Naive thymus-derived CD4-positive, alpha-beta T cell (primary cell): Measurements from ENCODE around the gene OSM. TPM values are rescaled to one million over a fixed set of nuclear protein-coding genes. Genes with fewer than 3 reads are reported as not detected.
A peak's percentile ranks its signal among the peaks of the same experiment; 100 is the strongest.

ENCODE experiments used
- ATAC-seq: fragments of 150-1000 bp; cut with Tn5 transposase; 2 replicates; pipeline ENCODE4 v1.10.0; 2021; ENCODE audit warnings: mild to moderate bottlenecking, moderate library complexity
- CTCF ChIA-PET: fragments of 350-600 bp; sonication (Branson Sonifier 250); formaldehyde crosslinking; loops from one replicate; lab custom pipeline; 2021; ENCODE audit warnings: antibody characterized with exemption; lab: Charles Lee
- POLR2A ChIA-PET: fragments of 350-600 bp; sonication (Branson Sonifier 250); formaldehyde crosslinking; loops from one replicate; lab custom pipeline; 2021; ENCODE audit warnings: antibody characterized with exemption, inconsistent platforms; lab: Charles Lee
- DNase-seq, 9 donors: peaks; one replicate each; pipeline versions ENCODE4 v3.0.0 to v3.0.0-alpha.2; 2020 to 2022; ENCODE audit warnings: mixed read lengths in 1 of 9
- H3K27ac ChIP-seq: one replicate; pipeline ENCODE4 v1.7.0; 2013; ENCODE audit warnings: mild to moderate bottlenecking, low read depth, low read length, moderate library complexity
- H3K27me3 ChIP-seq, 2 donors: one replicate each; pipeline ENCODE4 v1.7.0; 2013; ENCODE audit warnings: low read length in 2 of 2, mild to moderate bottlenecking in 2 of 2, moderate library complexity in 2 of 2; ENCODE audit not compliant: control insufficient read depth in 2 of 2, insufficient read depth in 2 of 2
- H3K36me3 ChIP-seq, 3 experiments: 1 replicate in 2 of 3; 2 replicates in 1 of 3; pipeline ENCODE4 v1.7.0; 2013; ENCODE audit warnings: low read length in 3 of 3, mild to moderate bottlenecking in 3 of 3, moderate library complexity in 1 of 3; ENCODE audit not compliant: insufficient read depth in 3 of 3, control insufficient read depth in 2 of 3
- H3K4me1 ChIP-seq, 2 donors: one replicate each; pipeline ENCODE4 v1.7.0; 2013; ENCODE audit warnings: low read length in 2 of 2, mild to moderate bottlenecking in 2 of 2, moderate library complexity in 1 of 2; ENCODE audit not compliant: control insufficient read depth in 2 of 2, insufficient read depth in 2 of 2
- H3K4me3 ChIP-seq: 2 replicates; pipeline ENCODE4 v1.7.0; 2013; ENCODE audit warnings: mild to moderate bottlenecking, low read length
- H3K9me3 ChIP-seq, 3 experiments: 1 replicate in 2 of 3; 2 replicates in 1 of 3; pipeline ENCODE4 v1.7.0; 2013; ENCODE audit warnings: low read length in 3 of 3; ENCODE audit not compliant: control insufficient read depth in 2 of 3
- H3K27ac Mint-ChIP-seq, 9 donors: one replicate each; pipeline ENCODE4 v1.8.0; 2020 to 2022; ENCODE audit warnings: mixed read lengths in 9 of 9, mild to moderate bottlenecking in 8 of 9, moderate library complexity in 5 of 9, inconsistent platforms in 2 of 9
- H3K27me3 Mint-ChIP-seq, 5 donors: one replicate each; pipeline ENCODE4 v1.8.0; 2021 to 2022; ENCODE audit warnings: mixed read lengths in 5 of 5, mild to moderate bottlenecking in 1 of 5
- H3K36me3 Mint-ChIP-seq, 5 donors: one replicate each; pipeline ENCODE4 v1.8.0; 2020 to 2022; ENCODE audit warnings: mixed read lengths in 5 of 5, mild to moderate bottlenecking in 3 of 5, inconsistent platforms in 1 of 5
- H3K4me1 Mint-ChIP-seq, 7 donors: one replicate each; pipeline ENCODE4 v1.8.0; 2020 to 2022; ENCODE audit warnings: mixed read lengths in 7 of 7, mild to moderate bottlenecking in 3 of 7, inconsistent platforms in 1 of 7
- H3K4me3 Mint-ChIP-seq, 10 donors: one replicate each; pipeline ENCODE4 v1.8.0; 2020 to 2022; ENCODE audit warnings: mild to moderate bottlenecking in 10 of 10, mixed read lengths in 10 of 10, moderate library complexity in 6 of 10, inconsistent platforms in 2 of 10
- H3K9me3 Mint-ChIP-seq, 11 donors: one replicate each; pipeline ENCODE4 v1.8.0; 2020 to 2022; ENCODE audit warnings: mixed read lengths in 11 of 11, mild to moderate bottlenecking in 4 of 11, inconsistent platforms in 1 of 11, moderate library complexity in 1 of 11
- intact Hi-C, 2 donors: fragments of 100-400 bp; cut with micrococcal nuclease; formaldehyde crosslinking; loops; one replicate each; pipeline ENCODE4 v1.15.1; 2023
- polyA plus RNA-seq, 2 donors: library from polyadenylated mRNA; unstranded; fragments of 300-500 nt; fragmentation: Illumina TruSeq; gene quantifications; one replicate each; pipeline ENCODE4 v1.2.3, GENCODE V29; 2021
- total RNA-seq, 6 experiments: library from RNA in 5 of 6; stranded (reverse) in 5 of 6; gene quantifications; 1 replicate in 5 of 6; 2 replicates in 1 of 6; pipeline ENCODE4 v1.2.3 and lab custom pipeline; 2021 to 2026

The OSM gene
- total and polyA plus RNA-seq, 7 experiments from 2014 or later = 0.49 to 158 (median 6.3) TPM

DNA sequence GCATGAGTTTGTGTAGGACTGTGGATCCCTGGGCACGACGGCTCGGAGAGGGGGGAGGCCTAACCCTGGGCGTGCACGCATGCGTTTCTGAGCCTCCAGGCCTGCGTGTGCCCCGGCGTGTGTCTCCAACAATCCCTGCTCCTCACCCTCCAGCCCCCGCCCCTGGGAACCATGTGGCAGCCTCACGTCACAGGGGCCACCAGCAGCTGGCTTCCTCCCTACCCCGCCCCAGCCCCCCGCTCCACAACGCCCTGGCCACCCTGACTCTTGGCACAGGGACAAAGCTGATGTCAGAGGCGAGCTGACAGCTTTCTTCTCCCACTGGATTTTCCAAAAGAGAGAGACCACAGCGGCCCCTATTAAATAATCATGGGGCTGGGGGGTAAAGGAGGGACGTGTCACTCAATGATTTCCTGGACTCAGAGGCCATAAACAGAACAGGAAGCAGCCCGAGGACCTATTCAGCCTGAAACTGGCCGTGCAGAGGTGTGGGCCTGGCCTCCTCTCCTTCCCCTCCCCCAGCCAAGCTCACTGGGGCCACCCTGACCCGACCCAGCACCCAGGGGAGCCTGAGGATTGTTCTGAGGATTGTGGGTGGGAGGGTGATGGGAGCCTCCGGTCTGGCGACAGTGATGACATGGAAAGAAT, 13.3 kb downstream of the OSM start:
- Histone ChIP-seq H3K36me3 (no peaks in the 10 kb centered on the region), H3K4me1 (no peaks in the 10 kb centered on the region), H3K9me3 (no peaks in the 10 kb centered on the region), H3K27ac (no peak overlapping the region), H3K27me3 (no peaks in the 10 kb centered on the region), H3K4me3 (no peak overlapping the region)
- H3K4me3 Mint-ChIP-seq = peak overlapping the region in 1 of 10 donors; percentile 71
- POLR2A ChIA-PET = no interaction called here
- DNase-seq = no peak
- no peak for ATAC-seq
- CTCF ChIA-PET = interaction anchor here (0.6 to 0.8 kb wide), 2 partner anchors 146 to 502 kb away, joined by 3 read pairs; no protein-coding TSS in a partner anchor
- H3K36me3 Mint-ChIP-seq = no peaks in the 10 kb centered on the region
- peaks cover 0 to 5% (median 3%) of the 10 kb centered on the region in 5 donors for H3K27me3 Mint-ChIP-seq
- peaks cover 5 to 51% (median 14%) of the 10 kb centered on the region in 7 donors for H3K4me1 Mint-ChIP-seq
- H3K27ac Mint-ChIP-seq = peak overlapping the region in 1 of 9 donors; percentile 64
- no peaks in the 10 kb centered on the region for H3K9me3 Mint-ChIP-seq
- intact Hi-C loops = loop anchor here in 1 of 2 donors (2.0 kb wide), 1 partner anchor 487 kb away; the partner anchor contains the start of genes UQCR10 and ZMAT5

DNA sequence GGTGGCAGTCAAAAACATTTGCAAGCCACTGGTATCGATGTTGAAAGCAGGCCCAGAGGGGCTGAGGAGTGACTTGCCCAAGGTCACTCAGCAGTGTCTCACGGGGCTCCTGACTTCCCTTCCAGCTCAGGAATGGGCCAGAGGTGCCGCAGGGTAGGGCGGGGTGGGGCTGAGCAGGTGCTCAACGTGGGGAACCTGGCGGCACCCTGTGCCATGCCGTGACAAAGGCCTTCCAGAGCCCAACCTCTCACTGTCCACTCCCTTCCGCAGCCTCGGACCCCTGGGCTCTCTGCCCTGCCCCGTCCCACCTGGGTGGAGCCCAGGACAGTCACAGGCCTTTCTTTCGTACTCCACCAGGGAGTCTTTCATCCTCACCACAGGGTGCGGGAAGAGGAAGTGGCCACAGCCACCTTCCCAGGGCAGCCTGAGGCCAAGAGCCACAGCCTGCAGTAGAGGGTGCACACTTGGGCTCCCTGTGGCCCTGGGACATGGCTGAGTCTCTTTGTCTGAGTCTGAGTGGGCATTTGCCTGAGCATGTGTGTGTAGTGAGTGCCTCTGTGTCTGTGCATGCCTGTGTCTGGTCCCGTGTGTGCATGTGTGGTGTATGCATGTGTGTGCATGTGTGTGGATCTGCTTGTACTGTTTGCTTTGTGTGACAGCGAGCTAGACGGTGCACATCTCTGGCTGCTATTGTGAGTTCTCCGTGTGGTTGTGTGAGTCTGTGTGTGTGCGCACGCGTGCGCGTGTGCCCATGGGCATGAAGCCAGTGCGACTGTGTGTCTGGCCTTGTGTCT, 14.0 kb downstream of the OSM start:
- Mint-ChIP-seq H3K4me3 (peak overlapping the region in 1 of 10 donors; percentile 71), H3K27me3 (peaks cover 0 to 12% (median 6%) of the 10 kb centered on the region in 5 donors), H3K36me3 (no peaks in the 10 kb centered on the region), H3K9me3 (no peaks in the 10 kb centered on the region), H3K27ac (peak overlapping the region in 1 of 9 donors; percentile 64), H3K4me1 (peaks cover 0 to 53% (median 18%) of the 10 kb centered on the region in 7 donors)
- DNase-seq (no peak), ATAC-seq (peak; percentile 35)
- intact Hi-C loops = loop anchor here in 1 of 2 donors (2.0 kb wide), 1 partner anchor 486 kb away; the partner anchor contains the start of genes UQCR10 and ZMAT5
- ChIA-PET POLR2A (no interaction called here), CTCF (interaction anchor here (0.6 to 0.8 kb wide), 2 partner anchors 145 to 503 kb away, joined by 3 read pairs; no protein-coding TSS in a partner anchor)
- Histone ChIP-seq H3K27me3 (no peaks in the 10 kb centered on the region), H3K36me3 (no peaks in the 10 kb centered on the region), H3K9me3 (no peaks in the 10 kb centered on the region), H3K4me3 (no peak overlapping the region), H3K4me1 (no peaks in the 10 kb centered on the region), H3K27ac (no peak overlapping the region)

DNA sequence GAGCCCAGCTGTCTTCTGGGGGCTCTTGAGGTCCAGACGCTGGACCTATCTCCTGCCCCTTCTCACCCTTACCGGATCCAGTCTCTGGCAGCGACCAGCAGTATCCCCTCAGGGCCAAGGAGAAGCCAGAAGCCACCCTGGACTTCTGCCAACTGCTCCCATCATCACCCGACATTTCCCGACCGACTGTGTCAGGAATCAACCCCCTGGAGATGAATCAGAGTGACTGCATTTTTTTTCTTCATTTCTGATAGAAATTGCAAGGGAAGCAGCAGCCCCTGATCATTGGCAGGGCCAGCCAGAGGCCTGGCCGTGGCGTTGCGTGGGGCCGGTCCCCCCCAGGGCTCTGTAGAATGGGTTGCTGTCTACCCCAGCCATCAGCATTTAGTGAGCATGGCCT, 14.9 kb downstream of the OSM start:
- Mint-ChIP-seq H3K4me3 (no peak overlapping the region), H3K36me3 (no peaks in the 10 kb centered on the region), H3K27me3 (peaks cover 0 to 17% (median 6%) of the 10 kb centered on the region in 5 donors), H3K4me1 (peaks cover 3 to 58% (median 20%) of the 10 kb centered on the region in 7 donors), H3K27ac (no peak overlapping the region), H3K9me3 (no peaks in the 10 kb centered on the region)
- no peaks in the 10 kb centered on the region for H3K36me3 ChIP-seq
- no peak for ATAC-seq
- DNase-seq = no peak
- CTCF ChIA-PET = no interaction called here
- H3K9me3 ChIP-seq = no peaks in the 10 kb centered on the region
- no peak overlapping the region for H3K27ac ChIP-seq
- intact Hi-C loops = loop anchor here in 1 of 2 donors (2.0 kb wide), 1 partner anchor 485 kb away; the partner anchor contains the start of genes UQCR10 and ZMAT5
- no peaks in the 10 kb centered on the region for H3K27me3 ChIP-seq
- H3K4me3 ChIP-seq = no peak overlapping the region
- H3K4me1 ChIP-seq = peaks cover 0 to 9% of the 10 kb centered on the region in 2 donors
- POLR2A ChIA-PET = no interaction called here

- Histone ChIP-seq H3K27ac (no peak overlapping the region), H3K36me3 (no peaks in the 10 kb centered on the region), H3K4me3 (no peak overlapping the region), H3K9me3 (no peaks in the 10 kb centered on the region), H3K4me1 (peaks cover 0 to 14% of the 10 kb centered on the region in 2 donors), H3K27me3 (no peaks in the 10 kb centered on the region)
- CTCF ChIA-PET = no interaction called here
- peaks cover 0 to 23% (median 6%) of the 10 kb centered on the region in 5 donors for H3K27me3 Mint-ChIP-seq
- H3K27ac Mint-ChIP-seq = no peak overlapping the region
- POLR2A ChIA-PET = no interaction called here
- intact Hi-C loops = no loop called here
- DNase-seq (peak in 1 of 9 donors; percentile 59), ATAC-seq (no peak)
- no peaks in the 10 kb centered on the region for H3K9me3 Mint-ChIP-seq
- H3K4me3 Mint-ChIP-seq = no peak overlapping the region
- peaks cover 6 to 55% (median 23%) of the 10 kb centered on the region in 7 donors for H3K4me1 Mint-ChIP-seq
- peaks cover 0 to 5% (median 0%) of the 10 kb centered on the region in 5 donors for H3K36me3 Mint-ChIP-seq
Observed at GRCh38 chr22:30250661-30251267, 15.9 kb downstream of the OSM start.

GRCh38 chr22:30250039-30250565, 16.5 kb downstream of the OSM start:
- Mint-ChIP-seq H3K4me1 (peaks cover 6 to 59% (median 26%) of the 10 kb centered on the region in 7 donors), H3K27me3 (peaks cover 0 to 28% (median 6%) of the 10 kb centered on the region in 5 donors), H3K4me3 (no peak overlapping the region), H3K9me3 (no peaks in the 10 kb centered on the region), H3K27ac (peak overlapping the region in 2 of 9 donors; percentile 36 to 46), H3K36me3 (peaks cover 0 to 11% (median 0%) of the 10 kb centered on the region in 5 donors)
- DNase-seq (no peak), ATAC-seq (no peak)
- H3K27me3 ChIP-seq = no peaks in the 10 kb centered on the region
- CTCF ChIA-PET = interaction anchor here (1.3 kb wide), 1 partner anchor 38 kb away, joined by 3 read pairs; no protein-coding TSS in a partner anchor
- no peak overlapping the region for H3K27ac ChIP-seq
- POLR2A ChIA-PET = no interaction called here
- H3K4me1 ChIP-seq = peaks cover 0 to 18% of the 10 kb centered on the region in 2 donors
- no peak overlapping the region for H3K4me3 ChIP-seq
- no peaks in the 10 kb centered on the region for H3K36me3 ChIP-seq
- intact Hi-C loops = no loop called here
- H3K9me3 ChIP-seq = no peaks in the 10 kb centered on the region
